GM12878 (cell line): ENCODE results near the gene TTC23L. TPM values are rescaled to one million over a fixed set of nuclear protein-coding genes. Genes with fewer than 3 reads are reported as not detected.

Source experiments
- ATAC-seq: fragments of 200-7000 bp; cut with Tn5 transposase; 3 replicates; pipeline ENCODE4 v1.9.1; 2020; ENCODE audit warnings: mild to moderate bottlenecking, moderate library complexity
- BruUV-seq: library from RNA; stranded (reverse); fragments of 400-500 nt; replicated peaks from 2 replicates; lab custom pipeline; 2021; lab: Mats Ljungman, UMichigan
- CTCF ChIA-PET: fragments of 300-600 bp; sonication (Branson Sonifier 250); formaldehyde crosslinking; extraction: SDS; loops from one replicate; lab custom pipeline; 2021; ENCODE audit warnings: inconsistent platforms; lab: Yijun Ruan, JAX
- POLR2A ChIA-PET: fragments of 350-600 bp; formaldehyde crosslinking; extraction: SDS; loops from one replicate; lab custom pipeline; 2021; ENCODE audit warnings: inconsistent platforms; lab: Charles Lee
- RAD21 ChIA-PET: fragments of 300-600 bp; sonication (Branson Sonifier 250); formaldehyde crosslinking; loops from one replicate; lab custom pipeline; 2023; ENCODE audit warnings: antibody characterized with exemption; ENCODE audit not compliant: unreplicated experiment; lab: Charles Lee
- SMC1A ChIA-PET: fragments of 300-600 bp; sonication (Branson Sonifier 250); formaldehyde crosslinking; loops from one replicate; lab custom pipeline; 2023; ENCODE audit not compliant: unreplicated experiment, uncharacterized antibody; lab: Charles Lee
- DNase-seq: peaks from one replicate; pipeline ENCODE4 v3.0.0-alpha.2; 2011; ENCODE audit warnings: low read depth, low spot score
- FAIRE-seq: peaks from 3 replicates; lab custom pipeline; 2011; peaks lifted over from hg19 to GRCh38; lab: Jason Lieb, UNC
- H2AFZ ChIP-seq: 2 replicates; pipeline ENCODE4 v1.6.0; 2011; ENCODE audit warnings: low read depth, low read length, control low read depth; ENCODE audit not compliant: control insufficient read depth
- H3K27ac ChIP-seq: 2 replicates; pipeline ENCODE4 v1.5.1; 2011; ENCODE audit warnings: control low read depth; ENCODE audit not compliant: control insufficient read depth, insufficient read depth
- H3K27me3 ChIP-seq, 2 experiments: replicated peaks in 1 of 2; 2 replicates each; pipeline versions ENCODE4 v1.6.0 to v1.6.1; 2011; ENCODE audit warnings: low read length in 1 of 2; ENCODE audit not compliant: control insufficient read depth in 2 of 2, insufficient read depth in 2 of 2
- H3K36me3 ChIP-seq, 2 experiments: 2 replicates each; pipeline ENCODE4 v1.5.1; 2011; ENCODE audit warnings: low read length in 1 of 2; ENCODE audit not compliant: control insufficient read depth in 2 of 2, insufficient read depth in 2 of 2
- H3K4me1 ChIP-seq: 2 replicates; pipeline ENCODE4 v1.6.1; 2011; ENCODE audit warnings: mild to moderate bottlenecking, low read length, moderate library complexity, mixed read lengths; ENCODE audit not compliant: control insufficient read depth, insufficient read depth
- H3K4me2 ChIP-seq: 2 replicates; pipeline ENCODE4 v1.6.0; 2011; ENCODE audit warnings: control low read depth; ENCODE audit not compliant: control insufficient read depth, insufficient read depth
- H3K4me3 ChIP-seq: fragments of 200-600 bp; sonication (generic); 2 replicates; pipeline ENCODE4 v1.5.1; 2016
- H3K79me2 ChIP-seq: 2 replicates; pipeline ENCODE4 v1.6.0; 2011; ENCODE audit warnings: low read length; ENCODE audit not compliant: control insufficient read depth, insufficient read depth
- H3K9ac ChIP-seq: 2 replicates; pipeline ENCODE4 v1.8.0; 2011; ENCODE audit warnings: low read length, control low read depth, mixed read lengths; ENCODE audit not compliant: control insufficient read depth, insufficient read depth
- H3K9me3 ChIP-seq: replicated peaks from 3 replicates; pipeline ENCODE4 v1.5.1; 2011; ENCODE audit warnings: mild to moderate bottlenecking, low read length; ENCODE audit not compliant: control insufficient read depth, insufficient read depth
- H4K20me1 ChIP-seq: 2 replicates; pipeline ENCODE4 v1.6.0; 2011; ENCODE audit not compliant: control insufficient read depth, insufficient read depth
- IRF4 ChIP-seq: IDR thresholded peaks from 2 replicates; pipeline ENCODE4 v1.6.1; 2011; ENCODE audit warnings: low read depth, low read length
- MYC ChIP-seq: IDR thresholded peaks from 2 replicates; pipeline ENCODE4 v1.6.1; 2011; ENCODE audit warnings: mild to moderate bottlenecking, low read length, moderate library complexity, inconsistent platforms; ENCODE audit not compliant: insufficient read depth, insufficient replicate concordance, insufficient read length, severe bottlenecking
- NKRF ChIP-seq: fragments of 450-650 bp; conservative IDR thresholded peaks from 2 replicates; pipeline ENCODE4 v1.6.1; 2017; ENCODE audit warnings: mild to moderate bottlenecking, moderate library complexity
- TAF1 ChIP-seq: IDR thresholded peaks from 2 replicates; pipeline ENCODE4 v1.6.1; 2011; ENCODE audit warnings: mild to moderate bottlenecking, low read depth, low read length, borderline replicate concordance
- WGBS: methylation state at CpG from one replicate; pipeline ENCODE4 v1.1.6; 2016; ENCODE audit warnings: low lambda C conversion rate; ENCODE audit not compliant: insufficient replicate concordance, insufficient coverage; ENCODE audit errors: missing lambda C conversion rate; 5-methylcytosine and 5-hydroxymethylcytosine counted together
- in situ Hi-C: fragments of 300-500 bp; cut with MboI; formaldehyde crosslinking; loops from 9 replicates; pipeline ENCODE4 v1.14.3; 2018; ENCODE audit warnings: mixed read lengths
- intact Hi-C: fragments of 100-400 bp; cut with micrococcal nuclease; formaldehyde crosslinking; loops from one replicate; pipeline ENCODE4 v1.14.2; 2022; ENCODE audit not compliant: unreplicated experiment
- polyA plus RNA-seq, 11 experiments: library from polyadenylated mRNA; depleted of rRNA in 4 of 11; unstranded in 6 of 11; stranded (reverse) in 5 of 11; fragments of >200 nt; fragmentation: Nextera tagmentation in 4 of 11; fragmentation: Illumina TruSeq in 1 of 11; extraction: Ambion mirVana in 4 of 11; extraction: Trizol in 1 of 11; gene quantifications; 1 replicate in 1 of 11; 2 replicates in 10 of 11; pipeline versions ENCODE4 v1.2.1 to v1.2.3, GENCODE V29; 2011 to 2016; ENCODE audit warnings: inconsistent platforms in 2 of 11, missing spikeins in 2 of 11, low read depth in 1 of 11
- total RNA-seq, 4 experiments: library from RNA; depleted of rRNA in 3 of 4; stranded (reverse); fragments of >200 nt in 3 of 4; fragmentation: Illumina TruSeq in 1 of 4; extraction: Trizol in 1 of 4; gene quantifications; 2 replicates each; pipeline versions ENCODE4 v1.2.1 to v1.2.3, GENCODE V29; 2013 to 2021
- TF ChIP-seq, protein P1 (sequence below): fragments of 450-650 bp; IDR thresholded peaks from 2 replicates; pipeline ENCODE4 v1.6.1; 2017; ENCODE audit warnings: low read depth, mild to moderate bottlenecking, moderate library complexity

TTC23L gene
- total and polyA plus RNA-seq, 10 of the 15 experiments (the other 5 are each of a cell fraction or from before 2014, with no cell fraction given) = 0.09 to 0.34 TPM; not detected in 8

DNA sequence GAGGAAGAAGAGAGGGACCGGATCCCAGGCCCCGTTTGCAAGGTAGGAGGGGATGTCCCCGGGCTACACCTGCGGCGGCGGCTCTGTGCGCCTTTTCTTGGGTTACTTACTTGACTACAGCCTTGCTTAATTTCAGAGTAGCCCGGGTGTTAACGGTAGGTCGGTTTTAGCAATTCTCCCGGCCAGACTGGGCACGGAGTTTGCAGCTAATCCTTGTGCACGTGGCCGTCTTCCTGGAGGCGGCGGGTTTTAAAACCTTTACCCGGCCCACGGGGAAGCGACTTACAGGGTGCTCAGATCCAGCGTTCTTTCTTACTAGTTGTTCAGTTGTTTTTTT is 76.9 kb downstream of the TTC23L start:
- no peak for TF ChIP-seq TAF1
- TF ChIP-seq, protein P1, sequence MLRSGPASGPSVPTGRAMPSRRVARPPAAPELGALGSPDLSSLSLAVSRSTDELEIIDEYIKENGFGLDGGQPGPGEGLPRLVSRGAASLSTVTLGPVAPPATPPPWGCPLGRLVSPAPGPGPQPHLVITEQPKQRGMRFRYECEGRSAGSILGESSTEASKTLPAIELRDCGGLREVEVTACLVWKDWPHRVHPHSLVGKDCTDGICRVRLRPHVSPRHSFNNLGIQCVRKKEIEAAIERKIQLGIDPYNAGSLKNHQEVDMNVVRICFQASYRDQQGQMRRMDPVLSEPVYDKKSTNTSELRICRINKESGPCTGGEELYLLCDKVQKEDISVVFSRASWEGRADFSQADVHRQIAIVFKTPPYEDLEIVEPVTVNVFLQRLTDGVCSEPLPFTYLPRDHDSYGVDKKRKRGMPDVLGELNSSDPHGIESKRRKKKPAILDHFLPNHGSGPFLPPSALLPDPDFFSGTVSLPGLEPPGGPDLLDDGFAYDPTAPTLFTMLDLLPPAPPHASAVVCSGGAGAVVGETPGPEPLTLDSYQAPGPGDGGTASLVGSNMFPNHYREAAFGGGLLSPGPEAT = peak; percentile 67
- TF ChIP-seq NKRF = 0 out of 2 replicates have a peak, but pooled peaks have one; percentile 13
- TF ChIP-seq MYC = peak; percentile 10
- TF ChIP-seq IRF4 = no peak
- no peaks in the 10 kb centered on the region for H4K20me1 ChIP-seq
- peak overlapping the region; percentile 86 for H3K4me3 ChIP-seq
- under 1% methylated on average over 20 of the region's 20 CpGs for WGBS
- DNase-seq (no peak), ATAC-seq (peak; percentile 6), FAIRE-seq (no peak)
- in situ Hi-C loops = loop anchor here (10.0 to 25.0 kb wide), 3 partner anchors 429 to 1471 kb away; partner anchors contain the start of genes AMACR and TARS1
- RAD21 ChIA-PET = interaction anchor here (0.9 to 3.8 kb wide), 7 partner anchors 8 to 430 kb away, joined by 3 to 50 read pairs (median 5); partner anchors contain the start of gene DNAJC21
- peak overlapping the region; percentile 77 for H2AFZ ChIP-seq
- CTCF ChIA-PET = interaction anchor here (0.7 to 2.9 kb wide), 10 partner anchors 8 to 430 kb away, joined by 3 to 13 read pairs (median 5); partner anchors contain the start of gene DNAJC21
- H3K36me3 ChIP-seq = peaks cover 0 to 12% of the 10 kb centered on the region in 2 experiments; a peak in 2 of 4 replicates
- no peaks in the 10 kb centered on the region for H3K27me3 ChIP-seq
- intact Hi-C loops = loop anchor here (2.0 to 10.0 kb wide), 3 partner anchors 13 to 911 kb away; partner anchors contain the start of genes AMACR and DNAJC21
- H3K27ac ChIP-seq = peak overlapping the region; percentile 90
- POLR2A ChIA-PET = interaction anchor here (1.3 to 5.3 kb wide), 3 partner anchors 11 to 42 kb away, joined by 3 to 79 read pairs (median 11); partner anchors contain the start of gene DNAJC21
- peak overlapping the region; percentile 96 for H3K9ac ChIP-seq
- peaks cover 6% of the 10 kb centered on the region; the same call in 1 of the 2 replicates for H3K4me1 ChIP-seq
- no peak overlapping the region for H3K4me2 ChIP-seq
- H3K9me3 ChIP-seq = no peaks in the 10 kb centered on the region
- H3K79me2 ChIP-seq = peaks cover 71% of the 10 kb centered on the region
- SMC1A ChIA-PET = interaction anchor here (0.9 to 4.5 kb wide), 10 partner anchors 8 to 919 kb away, joined by 3 to 27 read pairs (median 4); no protein-coding TSS in a partner anchor
- TSS peak; percentile 85 for BruUV-seq
